Esophagus squamous epithelium (tissue), 4 donors: Measurements from ENCODE around the gene STK25.

ENCODE experiments used
- CTCF ChIP-seq, 6 experiments: fragments of 450-650 bp in 4 of 6; fragments of 200-600 bp in 2 of 6; sonication (generic) in 2 of 6; IDR thresholded peaks; one replicate each; pipeline ENCODE4 v1.5.1; 2016 to 2019; ENCODE audit warnings: antibody characterized with exemption in 6 of 6, mild to moderate bottlenecking in 4 of 6, moderate library complexity in 4 of 6
- POLR2A ChIP-seq, 4 donors: fragments of 450-650 bp; IDR thresholded peaks; one replicate each; pipeline ENCODE4 v1.6.1; 2017; ENCODE audit warnings: antibody characterized with exemption in 4 of 4, mild to moderate bottlenecking in 4 of 4, moderate library complexity in 3 of 4

- TF ChIP-seq CTCF (IDR thresholded peaks at IDR 0.05) (no peak), POLR2A (IDR thresholded peaks at IDR 0.05) (no peak)
These were observed 32.0 kb upstream of the STK25 start for GRCh38 chr2:241540401-241540770.
